ENCODE data around the gene HFM1. TPM values are rescaled to one million over a fixed set of nuclear protein-coding genes. Genes with fewer than 3 reads are reported as not detected.

The HFM1 gene
- total RNA-seq, 1 experiment from 2014 or later: 2.4 TPM

GRCh38 chr1:91226741-91227140 is 177.9 kb downstream of the HFM1 start:
- Histone ChIP-seq H3K18ac (ENCODE audit: insufficient read length, low read depth, low read length) (no peak overlapping the region), H3K4me1 (ENCODE audit: insufficient read depth, low read length) (no peaks in the 10 kb centered on the region), H4K8ac (replicated peaks; ENCODE audit: insufficient read length, low read depth, low read length) (no peak overlapping the region), H3K23ac (ENCODE audit: insufficient read length, low read depth, low read length) (no peak overlapping the region), H4K20me1 (ENCODE audit: control insufficient read depth, insufficient read depth, insufficient read length) (no peaks in the 10 kb centered on the region), H2BK5ac (ENCODE audit: insufficient read length, low read length) (no peak overlapping the region), H3K4ac (ENCODE audit: low read depth, low read length) (no peak overlapping the region), H3K14ac (ENCODE audit: insufficient read depth, low read length) (no peak overlapping the region), H2AFZ (ENCODE audit: low read length) (no peak overlapping the region), H3K4me2 (ENCODE audit: insufficient read depth, insufficient read length, low read length) (no peak overlapping the region), H3K79me2 (ENCODE audit: insufficient read depth, low read length) (no peaks in the 10 kb centered on the region), H3K79me1 (ENCODE audit: insufficient read depth, low read depth, low read length, poor library complexity, severe bottlenecking) (no peaks in the 10 kb centered on the region), H3K27me3 (ENCODE audit: insufficient read depth, low read length) (no peaks in the 10 kb centered on the region), H2BK120ac (ENCODE audit: low read depth, low read length, poor library complexity, severe bottlenecking) (no peak overlapping the region), H4K5ac (ENCODE audit: insufficient read length, low read depth, low read length) (no peak overlapping the region), H4K91ac (ENCODE audit: insufficient read length, low read depth, low read length) (no peak overlapping the region), H2BK12ac (ENCODE audit: insufficient read length, low read depth, low read length) (no peak overlapping the region), H3K9me3 (ENCODE audit: control insufficient read depth, low read depth, low read length) (no peaks in the 10 kb centered on the region), H3K9ac (ENCODE audit: extremely low read depth, insufficient read length, low read length) (no peak overlapping the region), H2BK20ac (ENCODE audit: low read depth, low read length, poor library complexity, severe bottlenecking) (no peak overlapping the region), H3K27ac (ENCODE audit: insufficient read length, low read depth, low read length) (no peak overlapping the region), H2BK15ac (ENCODE audit: low read depth, low read length) (no peak overlapping the region), H2AK5ac (ENCODE audit: insufficient read length, low read length) (no peak overlapping the region), H3T11ph (ENCODE audit: low read length) (no peak overlapping the region), H3K56ac (ENCODE audit: insufficient read length, low read depth, low read length) (no peak overlapping the region), H3K23me2 (ENCODE audit: insufficient read length, low read depth, low read length, poor library complexity, severe bottlenecking) (no peaks in the 10 kb centered on the region)
- DNase-seq: no peak
- Mint-ChIP-seq H3K27ac (no peak overlapping the region), H3K4me1 (0 out of 4 replicates have a peak, but pooled peaks cover 2 to 3% of the 10 kb centered on the region in 2 experiments), H3K4me3 (no peak overlapping the region), H3K9me3 (peaks cover 7 to 17% of the 10 kb centered on the region in 2 experiments; a peak in 4 of 5 replicates), H3K27me3 (ENCODE audit: low read depth) (no peaks in the 10 kb centered on the region), H3K36me3 (ENCODE audit: insufficient read depth in 1 of 3, low read depth in 3 of 3) (peaks cover 0 to 4% (median 0%) of the 10 kb centered on the region in 3 experiments; a peak in 3 of 7 replicates)
- TF ChIP-seq CTCF (conservative IDR thresholded peaks at IDR 0.05): peak; percentile 25; the same call in 2 of the 3 replicates
- WGBS (ENCODE audit: extremely low coverage, insufficient read length, low lambda C conversion rate): no CpG with 5 or more reads among the region's 7 CpGs

Data from H9 (cell line).